Esophagus muscularis mucosa (tissue), 4 donors: ENCODE data around the gene PAM16. TPM values are rescaled to one million over a fixed set of nuclear protein-coding genes. Genes with fewer than 3 reads are reported as not detected.
A peak's percentile ranks its signal among the peaks of the same experiment; 100 is the strongest.

Source experiments
- DNase-seq: peaks from one replicate; pipeline ENCODE4 v3.0.0-alpha.2; 2017; ENCODE audit errors: extremely low spot score
- H3K27ac ChIP-seq, 4 donors: fragments of 200-600 bp; sonication (generic); replicated peaks in 1 of 4; 1 replicate in 3 of 4; 2 replicates in 1 of 4; pipeline ENCODE4 v1.5.1; 2016 to 2019; ENCODE audit warnings: mild to moderate bottlenecking in 1 of 4
- H3K27me3 ChIP-seq, 4 donors: fragments of 200-600 bp; sonication (generic); one replicate each; pipeline versions ENCODE4 v1.5.1 to v1.6.0; 2016 to 2019
- H3K36me3 ChIP-seq, 4 donors: fragments of 200-600 bp; sonication (generic); one replicate each; pipeline ENCODE4 v1.5.1; 2016 to 2019
- H3K4me1 ChIP-seq, 4 donors: fragments of 200-600 bp; sonication (generic); one replicate each; pipeline ENCODE4 v1.5.1; 2016 to 2019
- H3K4me3 ChIP-seq, 4 donors: fragments of 200-600 bp; sonication (generic); 1 replicate in 2 of 4; 2 replicates in 2 of 4; pipeline ENCODE4 v1.5.1; 2016 to 2019; ENCODE audit warnings: mild to moderate bottlenecking in 4 of 4, moderate library complexity in 1 of 4
- H3K9me3 ChIP-seq, 4 donors: fragments of 200-600 bp; sonication (generic); 1 replicate in 3 of 4; 2 replicates in 1 of 4; pipeline ENCODE4 v1.5.1; 2016 to 2019
- EP300 ChIP-seq: sonication (generic); formaldehyde crosslinking; IDR thresholded peaks from one replicate; pipeline ENCODE4 v1.6.1; 2017; ENCODE audit warnings: antibody characterized with exemption
- POLR2A ChIP-seq: fragments of 450-650 bp; IDR thresholded peaks from one replicate; pipeline ENCODE4 v1.6.1; 2017; ENCODE audit warnings: antibody characterized with exemption, moderate library complexity, mild to moderate bottlenecking, low read depth
- POLR2AphosphoS5 ChIP-seq, 2 donors: sonication (generic); formaldehyde crosslinking; IDR thresholded peaks; one replicate each; pipeline ENCODE4 v1.6.1; 2017; ENCODE audit warnings: antibody characterized with exemption in 2 of 2
- WGBS: methylation state at CpG from one replicate; pipeline ENCODE4 v1.1.5; 2018; 5-methylcytosine and 5-hydroxymethylcytosine counted together
- intact Hi-C: fragments of 100-400 bp; cut with DNase I; formaldehyde crosslinking; loops from one replicate; pipeline ENCODE4 v1.15.1; 2023
- total RNA-seq, 4 donors: library from RNA; depleted of rRNA; stranded (reverse); fragments of >200 nt; gene quantifications; one replicate each; pipeline versions ENCODE4 v1.1.0 to v1.2.1, GENCODE V29; 2016
- TF ChIP-seq, protein P1 (sequence below), 3 experiments: fragments of 200-600 bp in 2 of 3; fragments of 450-650 bp in 1 of 3; sonication (generic) in 2 of 3; IDR thresholded peaks; one replicate each; pipeline ENCODE4 v1.5.1; 2017 to 2019; ENCODE audit warnings: antibody characterized with exemption in 3 of 3, mild to moderate bottlenecking in 2 of 3, moderate library complexity in 1 of 3

PAM16 gene
- total RNA-seq, 4 donors from 2014 or later = 24.5 to 44.1 (median 40.2) TPM

DNA sequence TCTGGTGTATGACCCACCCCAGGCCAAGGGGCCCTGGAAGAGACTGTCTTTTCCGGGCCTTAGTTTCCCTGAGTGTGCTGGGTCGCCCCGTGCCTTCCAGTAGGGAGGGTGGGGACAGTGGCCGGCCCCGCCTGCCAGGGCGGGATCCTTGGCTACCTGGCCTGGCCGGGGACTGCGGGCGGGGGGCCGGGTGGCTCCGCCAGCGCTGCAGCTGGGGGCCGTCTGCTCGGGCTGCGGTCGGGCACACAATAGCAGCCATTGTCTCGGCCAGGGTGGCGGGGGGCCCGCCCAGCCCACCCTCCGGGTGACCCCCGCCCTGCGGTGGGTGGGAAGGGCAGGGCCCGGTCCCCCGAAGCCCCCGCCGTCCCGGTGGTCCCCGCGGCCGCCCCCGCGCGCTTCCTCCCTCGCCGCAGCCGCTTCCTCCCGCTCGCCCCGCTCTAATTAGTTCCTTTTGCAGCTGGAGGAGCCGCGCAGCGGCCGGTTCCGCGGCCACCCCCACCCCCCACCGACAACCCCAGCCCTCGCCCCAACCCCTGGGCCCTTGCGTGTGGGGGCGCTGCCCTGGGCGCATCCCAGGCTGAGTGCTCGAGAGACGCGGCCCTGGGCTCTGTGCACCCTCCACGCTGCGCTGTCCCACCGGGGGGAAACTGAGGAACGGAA is 23.6 kb downstream of the PAM16 start:
- peaks cover 68 to 91% (median 86%) of the 10 kb centered on the region in 4 donors for H3K4me1 ChIP-seq
- no peak for DNase-seq
- H3K27ac ChIP-seq = peak overlapping the region; percentile 79 to 90 (median 88)
- peaks cover 0 to 6% (median 6%) of the 10 kb centered on the region in 4 donors for H3K36me3 ChIP-seq
- intact Hi-C loops = loop anchor here (1.0 to 5.0 kb wide), 3 partner anchors 35 to 125 kb away; partner anchors contain the start of gene TFAP4
- TF ChIP-seq, protein P1, sequence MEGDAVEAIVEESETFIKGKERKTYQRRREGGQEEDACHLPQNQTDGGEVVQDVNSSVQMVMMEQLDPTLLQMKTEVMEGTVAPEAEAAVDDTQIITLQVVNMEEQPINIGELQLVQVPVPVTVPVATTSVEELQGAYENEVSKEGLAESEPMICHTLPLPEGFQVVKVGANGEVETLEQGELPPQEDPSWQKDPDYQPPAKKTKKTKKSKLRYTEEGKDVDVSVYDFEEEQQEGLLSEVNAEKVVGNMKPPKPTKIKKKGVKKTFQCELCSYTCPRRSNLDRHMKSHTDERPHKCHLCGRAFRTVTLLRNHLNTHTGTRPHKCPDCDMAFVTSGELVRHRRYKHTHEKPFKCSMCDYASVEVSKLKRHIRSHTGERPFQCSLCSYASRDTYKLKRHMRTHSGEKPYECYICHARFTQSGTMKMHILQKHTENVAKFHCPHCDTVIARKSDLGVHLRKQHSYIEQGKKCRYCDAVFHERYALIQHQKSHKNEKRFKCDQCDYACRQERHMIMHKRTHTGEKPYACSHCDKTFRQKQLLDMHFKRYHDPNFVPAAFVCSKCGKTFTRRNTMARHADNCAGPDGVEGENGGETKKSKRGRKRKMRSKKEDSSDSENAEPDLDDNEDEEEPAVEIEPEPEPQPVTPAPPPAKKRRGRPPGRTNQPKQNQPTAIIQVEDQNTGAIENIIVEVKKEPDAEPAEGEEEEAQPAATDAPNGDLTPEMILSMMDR (IDR thresholded peaks at IDR 0.05) = no peak
- TF ChIP-seq POLR2A (no peak), POLR2AphosphoS5 (IDR thresholded peaks at IDR 0.05) (no peak), EP300 (no peak)
- peak overlapping the region; percentile 48 to 56 (median 50) for H3K4me3 ChIP-seq
- WGBS = no CpG with 5 or more reads among the region's 57 CpGs
- no peaks in the 10 kb centered on the region for H3K9me3 ChIP-seq
- H3K27me3 ChIP-seq = no peaks in the 10 kb centered on the region

DNA sequence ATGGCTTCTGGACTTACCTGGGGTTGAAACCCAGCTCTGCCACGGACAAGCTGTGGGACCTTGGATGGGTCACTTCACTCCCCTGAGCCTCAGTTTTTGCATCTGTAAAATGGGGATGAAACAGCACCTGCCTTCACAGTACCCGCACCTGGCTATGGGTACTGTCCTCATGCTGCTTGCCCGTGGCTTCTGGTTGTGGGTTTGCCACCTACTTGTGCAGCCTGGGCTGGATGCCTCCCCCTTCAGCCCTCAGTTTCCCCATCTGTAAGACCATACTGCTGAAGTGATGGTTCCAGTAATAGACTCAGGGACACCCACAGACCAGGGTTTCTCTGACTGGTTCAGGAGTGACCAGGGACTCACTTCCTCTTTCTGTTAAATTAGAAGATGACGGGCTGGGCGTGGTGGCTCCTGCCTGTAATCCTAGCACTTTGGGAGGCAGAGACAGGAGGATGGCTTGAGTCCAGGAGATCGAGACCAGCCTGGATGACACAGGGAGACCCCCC is 25.8 kb downstream of the PAM16 start:
- H3K9me3 ChIP-seq = no peaks in the 10 kb centered on the region
- H3K4me3 ChIP-seq = no peak overlapping the region
- no peak for DNase-seq
- intact Hi-C loops = loop anchor here (5.0 kb wide), 2 partner anchors 53 to 123 kb away; partner anchors contain the start of gene TFAP4
- H3K4me1 ChIP-seq = peaks cover 78 to 100% (median 100%) of the 10 kb centered on the region in 4 donors
- no peaks in the 10 kb centered on the region for H3K36me3 ChIP-seq
- TF ChIP-seq POLR2A (no peak), POLR2AphosphoS5 (IDR thresholded peaks at IDR 0.05) (no peak), EP300 (no peak)
- TF ChIP-seq, protein P1 (IDR thresholded peaks at IDR 0.05) = no peak
- whole genome bisulfite sequencing = 67% methylated on average over 2 of the region's 6 CpGs
- H3K27ac ChIP-seq = peak overlapping the region; percentile 96 to 97 (median 96)
- H3K27me3 ChIP-seq = no peaks in the 10 kb centered on the region

DNA sequence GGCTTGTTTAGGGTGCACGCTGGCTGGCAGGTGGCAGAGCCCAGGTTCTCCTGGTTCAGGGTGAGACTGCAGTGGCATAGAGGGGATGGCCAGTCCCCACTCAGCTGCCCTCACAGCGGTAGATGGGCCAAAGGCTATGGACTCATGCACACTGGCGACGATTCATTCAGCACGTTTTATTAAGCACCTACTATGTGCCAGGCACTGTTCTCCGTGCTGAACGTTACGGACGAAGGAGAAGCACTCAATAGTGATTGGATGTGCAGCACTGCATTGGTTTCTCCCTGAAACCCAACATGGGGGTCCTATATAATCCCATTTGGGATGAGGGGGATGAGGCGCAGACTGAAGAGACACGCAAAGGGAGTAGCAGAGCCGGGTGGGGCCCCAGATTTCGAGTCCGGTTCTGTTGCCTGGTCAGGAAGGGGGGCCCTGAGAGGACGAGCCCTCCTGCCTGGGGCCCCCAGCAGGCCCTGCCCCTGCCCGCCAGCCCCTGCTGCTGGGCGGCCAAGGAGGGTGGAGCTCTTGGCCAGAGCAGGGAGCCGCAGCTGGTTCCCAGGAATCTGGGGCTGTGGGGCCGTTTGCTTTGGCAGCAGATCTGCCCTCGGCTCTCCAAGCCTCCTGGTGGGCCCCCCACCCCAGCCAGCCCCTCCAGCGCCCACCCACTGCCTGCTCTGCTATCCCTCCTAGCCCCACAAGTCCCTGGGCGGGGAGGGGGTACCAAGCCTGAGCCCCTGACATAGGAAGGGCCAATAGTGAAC is 26.4 kb downstream of the PAM16 start:
- intact Hi-C loops = loop anchor here (5.0 kb wide), 2 partner anchors 52 to 122 kb away; partner anchors contain the start of gene TFAP4
- Histone ChIP-seq H3K9me3 (no peaks in the 10 kb centered on the region), H3K4me1 (peaks cover 78 to 100% (median 100%) of the 10 kb centered on the region in 4 donors), H3K36me3 (no peaks in the 10 kb centered on the region), H3K27me3 (no peaks in the 10 kb centered on the region), H3K4me3 (peak overlapping the region in 3 of 4 donors; percentile 17 to 31 (median 29)), H3K27ac (peak overlapping the region; percentile 96 to 97 (median 96))
- DNase-seq = no peak
- TF ChIP-seq EP300 (no peak), POLR2AphosphoS5 (IDR thresholded peaks at IDR 0.05) (no peak), POLR2A (no peak)
- TF ChIP-seq, protein P1 (IDR thresholded peaks at IDR 0.05) = no peak
- WGBS = 87% methylated on average over 11 of the region's 22 CpGs

DNA sequence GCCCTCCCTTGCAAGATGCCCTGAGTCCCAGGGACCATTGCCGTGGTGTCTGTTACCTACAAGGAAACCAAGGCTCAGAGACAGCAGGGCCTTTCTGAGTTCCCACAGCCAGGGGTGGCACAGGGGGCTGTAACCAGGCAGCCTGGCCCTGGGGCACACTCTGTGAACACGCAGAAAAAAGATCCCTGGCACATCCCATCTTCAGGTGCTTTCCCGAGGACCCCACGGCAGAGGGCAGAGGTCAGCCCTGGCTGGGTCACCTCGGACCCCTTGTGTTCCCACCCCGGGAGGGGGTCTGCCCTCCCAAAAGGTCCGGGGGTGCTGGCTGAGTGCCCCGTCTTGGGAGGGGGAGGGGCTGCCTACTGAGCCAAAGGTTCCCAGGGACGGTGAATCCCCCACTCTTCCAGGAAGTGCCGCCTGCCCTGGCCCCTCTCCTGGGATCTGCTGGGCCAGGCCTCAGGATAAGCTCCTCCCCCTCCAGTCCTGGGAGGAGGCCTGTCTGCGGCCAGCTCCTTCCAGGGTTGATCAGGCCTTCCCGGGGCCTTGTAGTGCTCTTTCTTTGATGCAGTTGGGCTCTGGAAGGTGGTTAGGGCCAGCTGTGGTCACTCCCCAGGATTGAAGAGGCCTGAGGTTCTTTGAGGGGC is 27.2 kb downstream of the PAM16 start:
- Histone ChIP-seq H3K4me3 (peak overlapping the region; percentile 12 to 31 (median 23)), H3K27ac (peak overlapping the region; percentile 96 to 97 (median 96)), H3K4me1 (peaks cover 78 to 100% (median 100%) of the 10 kb centered on the region in 4 donors), H3K27me3 (no peaks in the 10 kb centered on the region), H3K9me3 (no peaks in the 10 kb centered on the region), H3K36me3 (no peaks in the 10 kb centered on the region)
- intact Hi-C loops = no loop called here
- DNase-seq = no peak
- WGBS = 34% methylated on average over 6 of the region's 12 CpGs
- TF ChIP-seq, protein P1 (IDR thresholded peaks at IDR 0.05) = no peak
- peak in 1 of 2 donors; percentile 14 for TF ChIP-seq POLR2AphosphoS5 (IDR thresholded peaks at IDR 0.05)
